Stimulated activated CD8-positive, alpha-beta memory T cell treated with anti-CD3 and anti-CD28 coated beads, Interleukin-15, amount 100 ng/mL, for 24 hours (primary cell): ENCODE measurements around the gene CIRBP.
"Not testable (repeated sequence)": the region's sequence is repeated elsewhere in the genome, so short reads cannot be mapped to it uniquely, and the experiment has no call there.

Experiments used
- DNase-seq: peaks from one replicate; pipeline ENCODE4 v3.0.0-alpha.2; 2020; ENCODE audit warnings: low read depth

Gene CIRBP

DNA sequence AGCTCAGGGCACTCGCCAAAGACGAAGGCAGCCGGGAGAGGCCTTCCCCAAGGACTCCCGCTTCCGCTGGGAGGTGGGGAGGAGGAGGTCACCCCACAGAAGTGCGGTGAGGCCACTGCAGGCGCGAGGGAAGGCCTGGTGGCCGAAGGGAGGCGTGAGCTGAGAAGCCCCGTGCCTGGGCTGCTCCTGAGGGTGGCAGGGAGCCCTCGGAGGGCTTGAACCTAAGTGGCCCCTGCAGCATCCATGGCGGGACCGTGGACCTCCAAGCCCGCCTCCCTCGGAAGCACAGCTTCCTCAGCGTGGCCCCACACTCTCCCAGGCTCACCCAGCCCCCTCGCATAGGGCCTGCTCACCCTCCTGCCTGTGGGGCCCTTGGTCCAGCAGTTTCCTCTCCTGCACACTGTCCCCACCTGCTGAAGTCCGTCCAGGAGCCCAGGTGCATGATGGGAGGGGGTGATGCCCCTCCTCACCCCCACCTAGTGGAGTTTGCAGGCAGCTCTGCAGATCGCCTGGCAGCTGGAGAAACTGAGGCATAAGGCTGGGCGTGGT is 42.5 kb downstream of the CIRBP start:
- no peak for DNase-seq

DNA sequence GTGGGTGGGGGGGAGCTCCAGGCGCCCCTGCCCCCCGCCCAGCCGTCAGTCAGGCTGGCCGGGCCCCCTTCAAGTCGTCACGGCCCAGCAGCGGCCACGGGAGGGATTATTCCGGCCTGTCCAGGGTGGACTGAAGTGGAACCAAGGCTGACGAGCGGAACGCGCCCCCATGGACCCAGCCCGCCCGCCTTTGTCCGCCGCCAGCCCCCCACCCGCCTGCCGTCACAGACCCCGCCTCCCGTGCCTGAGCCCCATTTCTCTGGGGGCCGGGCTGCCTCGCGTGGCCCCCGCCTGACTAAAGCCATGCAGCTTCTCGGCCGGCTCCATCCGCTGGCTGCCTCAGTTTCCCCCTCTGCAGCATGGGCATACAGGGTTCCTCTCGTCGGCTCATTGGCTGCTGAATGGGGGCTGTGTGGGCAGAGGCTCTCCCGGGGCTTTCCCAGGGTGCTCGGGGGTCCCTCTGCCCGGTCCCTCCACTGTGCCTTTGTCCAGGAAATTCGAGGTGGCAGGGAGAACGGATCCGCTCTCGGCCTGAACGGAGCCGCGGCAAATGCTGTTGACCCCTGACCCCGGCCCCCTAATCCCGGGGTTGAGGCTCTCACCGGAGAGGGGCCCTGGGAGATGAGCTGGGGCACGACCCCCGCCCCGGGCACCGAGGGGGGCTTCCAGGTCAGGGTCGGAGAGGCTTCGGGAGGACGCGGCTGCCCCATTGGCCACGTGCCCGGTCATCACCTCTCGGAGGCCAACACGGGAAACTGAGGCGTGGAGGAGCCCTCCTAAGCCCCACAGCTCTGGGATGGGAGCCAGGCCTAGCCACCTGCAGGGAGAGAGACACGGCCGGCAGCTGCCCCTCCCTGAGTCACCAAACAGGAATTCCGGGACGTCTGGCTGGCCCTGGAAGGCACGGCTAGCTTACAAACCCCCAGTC is 43.9 kb downstream of the CIRBP start:
- DNase-seq: no peak

DNA sequence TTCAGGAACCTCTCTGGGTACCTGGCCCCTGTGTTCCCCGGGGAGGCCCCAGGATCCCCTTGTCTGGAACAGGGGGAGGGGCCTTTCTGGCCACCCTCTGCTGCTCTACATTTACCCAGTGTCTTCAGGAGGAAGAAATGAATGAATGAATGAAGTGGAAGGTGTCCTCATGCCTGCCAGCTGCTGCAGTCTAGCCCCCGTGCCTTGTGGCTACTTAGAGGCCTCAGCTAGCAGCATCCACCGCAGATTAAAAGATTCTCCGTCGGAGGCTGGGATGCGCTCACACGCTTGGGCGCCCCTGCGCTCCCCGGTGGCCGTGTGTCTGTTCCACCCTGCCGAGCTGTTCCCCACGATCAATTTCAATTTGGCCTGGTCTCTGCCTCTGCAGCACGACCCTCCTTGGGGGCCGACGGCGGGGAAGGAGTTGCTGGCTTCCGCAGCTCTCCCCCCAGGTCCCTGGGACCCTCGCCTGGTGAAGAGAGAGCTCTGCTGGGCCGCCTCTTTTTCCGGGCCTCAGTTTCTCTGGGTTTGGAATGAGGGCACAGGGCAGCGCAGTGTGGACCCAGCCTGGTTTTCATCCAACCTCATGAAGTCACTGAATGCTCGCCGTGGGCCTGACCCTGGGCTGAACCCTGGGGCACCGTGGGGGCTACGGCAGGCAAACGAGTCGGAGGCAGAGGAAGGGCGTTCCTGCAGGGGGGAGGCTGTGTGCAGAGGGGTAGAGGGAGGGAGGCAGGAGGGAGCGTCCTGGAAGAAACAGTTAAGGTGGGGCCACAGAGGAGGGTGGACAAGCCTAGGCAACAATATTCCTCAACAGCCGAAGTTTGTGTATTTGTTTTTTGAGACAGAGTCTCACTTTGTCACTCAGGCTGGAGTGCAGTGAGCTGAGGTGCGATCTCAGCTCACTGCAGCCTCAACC is 44.8 kb downstream of the CIRBP start:
- no peak for DNase-seq

DNA sequence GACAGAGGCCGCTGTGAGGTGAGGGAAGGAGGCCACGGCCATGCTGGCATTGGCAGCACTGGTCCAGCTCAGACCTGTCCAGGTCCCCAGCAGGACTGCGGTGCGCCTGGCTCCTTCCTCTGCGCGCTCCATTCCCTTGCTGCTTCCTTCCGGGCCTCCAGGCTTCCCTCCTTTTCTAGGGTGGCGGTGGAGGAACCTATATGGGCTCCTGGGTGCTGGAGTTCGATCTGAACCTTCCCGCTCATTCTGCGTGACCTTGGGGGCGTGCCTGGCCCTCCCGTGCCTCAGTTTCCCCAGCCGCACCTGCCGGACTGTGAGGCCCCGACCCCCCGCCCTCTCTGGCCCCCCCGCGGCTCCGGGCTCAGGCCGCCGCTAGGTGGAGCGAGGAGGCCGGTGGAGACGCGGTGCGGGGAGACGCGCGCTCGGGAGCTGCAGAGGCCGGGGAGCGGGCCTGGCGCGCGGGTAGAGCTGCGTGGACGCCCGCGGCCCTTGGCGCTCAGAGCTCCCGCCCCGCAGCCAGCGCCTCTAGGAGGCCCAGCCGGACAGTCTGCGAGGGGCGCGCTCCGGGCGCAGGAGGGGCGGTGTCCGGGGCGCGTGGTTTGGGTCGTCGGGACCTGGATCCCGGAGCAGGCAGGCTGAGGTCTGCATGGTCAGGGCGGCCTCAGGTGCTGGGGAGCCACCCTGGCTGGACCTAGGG is 46.5 kb downstream of the CIRBP start:
- DNase-seq: no peak

DNA sequence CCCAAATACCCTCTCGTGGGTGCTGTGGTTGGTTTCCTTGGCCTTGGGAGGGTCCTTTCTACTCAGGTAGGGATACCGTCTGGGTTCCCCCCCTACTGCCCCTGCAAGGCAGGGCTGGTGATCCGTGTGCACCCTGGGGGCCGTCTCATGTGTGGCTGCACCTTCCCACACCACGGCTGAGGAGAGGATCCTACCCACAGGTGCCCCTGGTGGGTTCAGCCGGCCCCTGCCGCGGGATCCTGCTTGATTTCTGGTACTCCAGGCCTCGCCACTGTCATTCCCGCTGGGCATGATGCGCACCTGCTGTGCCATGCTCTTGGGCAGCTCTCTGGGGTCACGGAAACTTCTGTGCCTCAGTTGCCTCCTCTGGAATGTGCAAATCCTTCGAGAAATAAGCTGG is 47.3 kb downstream of the CIRBP start:
- no peak for DNase-seq

DNA sequence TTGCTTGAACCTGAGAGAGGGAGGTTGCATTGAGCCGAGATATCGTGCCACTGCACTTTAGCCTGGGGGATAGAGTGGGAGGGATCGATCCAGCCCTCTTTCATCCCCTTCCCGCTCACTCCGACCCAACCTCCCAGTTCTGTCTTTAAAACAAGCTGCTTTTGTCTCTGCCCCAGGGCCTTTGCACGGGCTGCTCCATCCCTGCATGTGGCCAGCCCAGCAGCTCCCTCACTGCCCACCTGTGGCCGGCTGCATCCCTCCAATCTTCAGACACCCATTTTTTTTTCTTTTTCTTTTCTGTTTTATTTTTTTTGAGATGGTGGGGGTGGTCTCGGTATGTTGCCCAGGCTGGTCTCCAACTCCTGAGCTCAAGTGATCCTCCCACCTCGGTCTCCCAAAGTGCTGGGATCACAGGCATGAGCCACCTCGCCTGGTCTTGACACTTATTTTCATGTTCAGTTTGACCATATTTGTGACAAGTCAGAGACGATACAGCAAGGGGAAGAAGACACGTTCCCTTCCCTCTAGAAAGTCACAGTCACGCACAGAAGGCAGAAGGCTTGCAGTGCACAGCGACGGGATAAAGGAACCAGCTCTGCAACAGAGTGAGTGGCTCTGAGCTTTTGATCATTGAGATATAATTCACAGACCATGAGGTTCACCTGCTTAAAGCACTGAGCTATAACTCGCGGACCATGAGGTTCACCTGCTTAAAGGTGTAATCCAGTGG is 48.3 kb downstream of the CIRBP start:
- no peak for DNase-seq

DNA sequence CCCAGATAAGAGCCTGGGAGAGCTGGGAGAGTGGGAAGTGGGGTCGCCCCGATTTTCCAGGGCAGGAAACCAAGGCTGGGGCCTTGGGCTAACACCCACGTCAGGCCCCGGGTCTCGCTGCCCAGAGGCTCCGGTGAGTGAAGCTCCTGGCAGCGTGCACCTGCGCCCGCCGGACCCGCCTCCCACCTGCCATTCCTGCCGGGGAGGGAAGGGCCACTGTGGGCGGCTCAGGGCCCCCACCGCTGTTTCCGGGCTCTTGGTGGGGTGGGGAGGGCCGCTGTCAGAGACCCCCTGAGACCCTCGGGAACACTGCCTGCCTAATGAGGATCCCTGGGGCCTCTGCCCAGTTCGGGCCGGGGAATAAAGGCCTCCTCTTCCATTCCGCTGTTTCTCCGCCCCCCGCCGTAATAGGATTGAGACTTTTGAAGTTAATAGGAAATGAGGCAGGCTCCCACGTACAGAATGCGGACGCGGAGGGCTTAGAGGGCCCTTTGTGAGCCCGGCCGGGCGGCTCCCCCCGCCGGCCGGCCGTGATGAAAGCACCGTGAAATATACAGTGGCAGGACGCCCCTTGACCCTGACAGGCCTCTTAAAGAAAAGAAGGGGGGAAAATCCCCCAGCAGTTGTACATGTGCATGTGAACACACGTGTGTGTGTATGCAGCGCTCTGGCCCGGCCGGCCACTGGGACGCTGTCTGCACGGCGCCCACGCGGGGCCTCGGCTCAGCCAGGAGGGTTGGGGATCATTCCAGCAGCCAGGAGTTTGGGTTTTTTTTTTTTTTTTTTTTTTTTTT is 49.7 kb downstream of the CIRBP start:
- DNase-seq: no peak

DNA sequence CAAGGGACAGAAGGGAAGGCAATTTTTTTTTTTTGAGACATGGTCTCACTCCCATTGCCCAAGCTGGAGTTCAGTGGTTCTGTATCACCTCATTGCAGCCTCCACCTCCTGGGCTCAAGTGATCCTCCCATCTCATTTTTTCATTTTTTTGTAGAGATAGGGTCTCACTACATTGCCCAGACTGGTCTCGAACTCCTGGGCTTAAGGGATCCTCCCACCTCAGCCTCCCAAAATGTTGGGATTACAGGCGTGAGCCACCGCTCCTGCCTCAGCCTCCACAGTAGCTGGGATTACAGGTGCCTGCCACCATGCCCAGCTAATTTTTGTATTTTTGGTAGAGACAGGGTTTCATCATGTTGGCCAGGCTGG is 51.1 kb downstream of the CIRBP start:
- not testable (repeated sequence) for DNase-seq

DNA sequence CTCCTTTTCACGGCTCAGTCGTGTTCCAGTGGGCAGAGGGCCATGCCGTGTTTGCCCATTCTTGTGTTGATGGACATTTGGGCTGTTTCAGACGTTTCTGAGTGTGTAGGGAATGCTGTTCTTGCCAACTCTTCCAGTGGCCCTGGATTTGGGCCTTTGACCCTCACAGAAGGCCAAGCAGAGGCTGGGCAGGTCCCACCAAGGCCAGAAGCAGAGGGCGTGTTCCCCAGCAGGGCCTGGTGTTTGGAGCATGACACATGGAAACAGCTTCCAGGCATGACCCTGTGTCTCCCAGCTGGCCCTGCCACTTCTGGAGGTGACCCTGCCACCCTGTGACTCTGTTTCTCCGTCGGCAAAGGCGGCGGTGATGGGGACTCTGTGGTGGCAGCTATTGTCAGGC is 52.4 kb downstream of the CIRBP start:
- DNase-seq: no peak

DNA sequence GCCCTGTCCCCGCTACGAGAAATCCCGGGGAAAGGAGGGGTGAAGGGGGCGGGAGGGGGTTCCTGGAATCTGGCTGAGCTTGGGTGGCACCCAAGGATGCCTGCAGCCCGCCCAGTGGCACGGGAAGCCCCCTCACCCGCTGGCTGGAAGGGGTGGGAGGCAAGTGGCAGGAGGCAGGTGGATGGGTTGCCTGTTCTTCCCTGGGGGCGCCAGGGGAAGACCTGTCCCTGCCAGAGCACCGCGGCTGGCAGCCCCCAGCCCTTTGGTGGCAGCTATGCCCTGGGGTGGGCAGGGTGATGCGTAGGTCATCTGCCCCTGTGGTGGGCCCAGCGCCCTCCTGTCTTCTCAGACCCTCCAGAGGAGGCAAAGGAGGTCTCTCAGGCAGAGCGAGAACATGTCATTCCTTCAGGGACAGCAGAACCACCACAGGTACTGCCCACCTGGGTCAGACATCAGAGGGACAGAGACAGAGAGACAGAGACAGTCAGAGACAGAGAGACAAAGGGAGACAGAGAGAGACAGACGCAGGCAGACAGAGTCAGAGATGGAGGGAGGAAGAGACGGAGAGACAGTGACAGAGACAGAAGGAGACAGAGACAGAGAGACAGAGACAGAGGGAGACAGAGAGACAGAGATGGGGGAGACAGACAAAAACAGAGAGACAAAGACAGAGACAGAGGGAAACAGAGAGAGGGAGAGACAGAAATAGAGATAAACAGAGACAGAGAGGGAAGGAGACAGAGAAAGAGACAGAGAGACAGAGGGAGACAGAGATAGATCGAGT is 53.3 kb downstream of the CIRBP start:
- no peak for DNase-seq

DNA sequence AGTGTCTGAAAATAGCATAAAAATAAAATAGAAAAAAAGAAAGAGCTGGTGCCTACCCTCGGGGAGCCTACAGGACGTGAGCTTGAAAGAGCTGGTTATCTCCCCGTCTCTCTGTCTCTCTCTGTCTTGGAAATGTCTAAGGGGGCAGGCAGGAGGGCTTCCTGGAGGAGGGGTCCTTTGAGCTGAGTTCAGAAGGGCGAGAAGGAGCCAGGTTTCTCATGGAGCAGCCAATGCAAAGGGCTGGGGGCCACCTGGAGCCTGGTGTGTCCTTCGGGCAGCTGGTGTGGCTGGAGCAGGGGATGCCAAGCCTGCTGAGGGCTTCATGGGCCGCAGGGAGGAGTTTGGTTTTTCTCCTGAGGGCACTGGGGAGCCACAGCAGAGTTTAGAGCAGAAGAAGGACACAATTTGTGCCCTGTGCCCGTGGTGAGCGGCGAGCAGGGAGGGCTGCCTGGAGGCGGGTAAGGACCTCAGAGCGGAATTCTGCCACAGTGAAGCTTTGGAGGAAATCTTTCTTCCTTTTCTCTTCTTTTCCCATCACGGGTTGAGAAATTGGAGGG is 55.2 kb downstream of the CIRBP start:
- DNase-seq: no peak
